GM13977 (cell line): ENCODE measurements around the gene VSTM2A.

Experiments
- DNase-seq: peaks from one replicate; pipeline ENCODE4 v3.0.0; 2012; ENCODE audit warnings: low spot score
- in situ Hi-C: fragments of 300-500 bp; cut with MboI; formaldehyde crosslinking; loops from one replicate; pipeline ENCODE4 v1.12.0; 2022; ENCODE audit warnings: low sequenced_read_pairs, low pct_unique_long_range_greater_than_20kb, mixed read lengths, inconsistent platforms; ENCODE audit not compliant: unreplicated experiment
- TF ChIP-seq, protein P1 (sequence below): IDR thresholded peaks from 2 replicates; pipeline ENCODE4 v1.5.1; 2012; ENCODE audit warnings: mild to moderate bottlenecking, control low read depth; ENCODE audit not compliant: insufficient read depth; ENCODE audit errors: extremely low read depth, missing control alignments

The VSTM2A gene

DNA sequence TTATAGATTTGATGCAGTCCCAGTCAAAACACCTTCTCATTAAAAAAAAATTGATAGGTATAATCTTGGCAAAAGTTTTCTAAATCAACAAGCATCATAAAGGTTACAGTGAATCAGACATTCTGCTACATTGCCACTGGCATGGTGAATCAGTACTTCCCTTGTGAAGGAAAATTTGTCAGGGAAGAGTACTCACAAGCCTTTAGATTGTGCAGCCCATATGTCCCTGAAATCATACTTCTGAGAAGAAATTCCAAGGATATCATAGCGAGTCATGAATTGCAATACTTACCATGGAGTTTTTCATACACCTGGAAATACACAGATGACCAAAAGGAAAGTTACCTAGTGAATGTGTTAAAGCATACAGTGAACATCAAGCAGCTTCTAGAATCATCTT, 17.2 kb downstream of the VSTM2A start:
- in situ Hi-C loops = no loop called here
- no peak for DNase-seq
- TF ChIP-seq, protein P1, sequence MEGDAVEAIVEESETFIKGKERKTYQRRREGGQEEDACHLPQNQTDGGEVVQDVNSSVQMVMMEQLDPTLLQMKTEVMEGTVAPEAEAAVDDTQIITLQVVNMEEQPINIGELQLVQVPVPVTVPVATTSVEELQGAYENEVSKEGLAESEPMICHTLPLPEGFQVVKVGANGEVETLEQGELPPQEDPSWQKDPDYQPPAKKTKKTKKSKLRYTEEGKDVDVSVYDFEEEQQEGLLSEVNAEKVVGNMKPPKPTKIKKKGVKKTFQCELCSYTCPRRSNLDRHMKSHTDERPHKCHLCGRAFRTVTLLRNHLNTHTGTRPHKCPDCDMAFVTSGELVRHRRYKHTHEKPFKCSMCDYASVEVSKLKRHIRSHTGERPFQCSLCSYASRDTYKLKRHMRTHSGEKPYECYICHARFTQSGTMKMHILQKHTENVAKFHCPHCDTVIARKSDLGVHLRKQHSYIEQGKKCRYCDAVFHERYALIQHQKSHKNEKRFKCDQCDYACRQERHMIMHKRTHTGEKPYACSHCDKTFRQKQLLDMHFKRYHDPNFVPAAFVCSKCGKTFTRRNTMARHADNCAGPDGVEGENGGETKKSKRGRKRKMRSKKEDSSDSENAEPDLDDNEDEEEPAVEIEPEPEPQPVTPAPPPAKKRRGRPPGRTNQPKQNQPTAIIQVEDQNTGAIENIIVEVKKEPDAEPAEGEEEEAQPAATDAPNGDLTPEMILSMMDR = no peak

DNA sequence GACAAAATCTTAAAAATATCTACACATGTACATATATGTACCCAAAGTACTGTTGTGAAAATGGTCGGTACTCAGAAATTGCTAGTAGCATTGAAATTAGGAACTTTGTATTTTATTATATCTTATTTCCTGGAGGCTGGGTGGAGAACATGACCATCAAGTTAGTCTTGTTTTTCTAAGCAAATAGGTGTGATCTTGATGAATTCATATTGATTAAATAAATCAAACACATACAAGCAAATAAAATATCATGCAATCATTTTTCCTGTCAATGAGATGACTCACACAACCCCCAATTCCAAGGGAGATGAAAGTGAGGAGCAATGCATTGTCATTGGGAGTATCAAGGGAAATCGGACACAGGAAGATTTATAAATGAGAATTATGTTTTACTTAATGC, 18.0 kb downstream of the VSTM2A start:
- in situ Hi-C loops = no loop called here
- TF ChIP-seq, protein P1 = no peak
- no peak for DNase-seq

DNA sequence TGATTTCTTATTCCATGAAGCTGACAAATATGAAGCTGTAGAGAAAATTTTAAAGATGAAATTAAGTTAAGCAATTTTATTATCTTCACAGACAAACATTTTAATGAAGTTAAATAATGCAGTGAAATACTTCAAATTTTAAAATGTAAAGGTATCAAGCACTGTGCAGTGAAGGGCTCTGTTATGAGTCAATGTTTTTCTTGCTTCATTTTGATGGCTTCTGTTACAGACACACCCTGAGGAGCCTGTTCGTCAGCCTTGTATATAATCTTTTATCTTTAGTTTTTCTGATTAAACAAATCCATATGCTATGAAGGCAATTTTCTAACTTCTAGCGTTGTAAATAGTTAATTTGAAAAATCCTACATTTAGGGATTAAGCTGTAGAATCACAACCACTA, 18.5 kb downstream of the VSTM2A start:
- TF ChIP-seq, protein P1 = no peak
- in situ Hi-C loops = no loop called here

DNA sequence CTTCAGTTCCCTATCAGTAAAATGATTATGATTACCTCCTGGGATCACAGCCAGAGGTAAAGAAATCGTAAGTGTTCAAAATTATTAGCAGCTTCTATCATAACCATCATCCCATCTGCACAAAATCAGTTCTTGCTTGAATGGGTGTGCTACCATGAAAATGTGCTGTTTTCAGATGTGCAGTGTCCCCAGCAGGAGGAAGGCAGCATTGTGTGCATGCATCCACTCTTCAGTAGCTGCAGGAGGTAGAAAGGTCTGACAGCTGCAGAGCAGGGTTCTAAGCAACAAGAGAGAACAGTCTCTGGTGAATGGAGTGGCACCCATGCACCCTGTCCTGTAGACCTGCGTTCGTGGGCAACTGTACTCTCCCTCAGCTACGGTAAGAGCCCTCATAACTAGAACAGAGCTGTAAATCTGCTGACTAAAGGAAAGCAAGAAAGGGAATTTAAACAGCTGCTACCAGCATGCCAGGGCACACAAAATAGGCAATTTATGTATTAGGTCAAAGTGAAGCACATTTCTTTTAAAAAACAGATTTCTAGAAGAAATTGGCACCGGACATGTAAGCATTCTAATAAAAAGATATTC, 21.2 kb downstream of the VSTM2A start:
- TF ChIP-seq, protein P1 = no peak
- no peak for DNase-seq
- in situ Hi-C loops = no loop called here

More for the DNA sequence above, 18.5 kb downstream of the VSTM2A start:
- no peak for DNase-seq

DNA sequence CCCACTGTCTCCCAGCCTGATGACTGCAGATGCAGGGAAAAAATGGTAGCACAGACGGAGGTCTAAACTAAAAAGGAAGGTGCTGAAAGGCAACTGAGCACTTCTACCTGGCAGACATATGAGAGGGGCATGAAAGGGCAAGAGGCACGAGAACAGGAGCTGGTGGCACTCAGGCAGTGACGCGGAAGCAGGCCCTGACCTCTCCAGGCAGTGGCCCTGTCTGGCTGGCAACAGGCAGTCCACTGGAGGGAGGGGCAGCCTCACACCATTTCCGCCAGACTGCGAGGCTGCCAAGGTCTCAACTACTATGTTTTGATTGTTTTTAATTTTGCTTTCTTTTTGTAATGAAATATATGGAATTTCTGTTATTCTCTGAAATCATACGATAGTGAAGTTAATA, 23.3 kb downstream of the VSTM2A start:
- no peak for DNase-seq
- TF ChIP-seq, protein P1 = no peak
- in situ Hi-C loops = no loop called here

DNA sequence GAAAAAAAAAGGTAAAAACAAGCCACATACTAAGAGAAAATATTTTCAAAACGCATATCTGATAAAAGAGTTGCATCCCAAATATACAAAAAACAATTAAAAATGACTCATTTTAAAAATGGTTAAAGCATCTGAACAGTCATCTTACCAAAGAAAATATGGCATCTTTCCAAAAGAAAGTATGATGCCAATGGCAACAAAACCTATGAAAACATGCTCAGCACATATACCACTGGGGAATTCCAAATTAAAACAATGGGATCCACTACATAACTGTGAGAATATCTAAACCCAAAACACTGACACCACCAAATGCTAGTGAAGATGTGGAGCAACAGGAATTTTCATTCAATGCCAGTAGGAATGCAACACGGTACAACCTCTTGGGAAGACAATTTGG, 39.3 kb downstream of the VSTM2A start:
- TF ChIP-seq, protein P1 = no peak
- no peak for DNase-seq
- in situ Hi-C loops = no loop called here
